ENCODE results near the gene CYTH3. TPM values are rescaled to one million over a fixed set of nuclear protein-coding genes. Genes with fewer than 3 reads are reported as not detected.
A peak's percentile ranks its signal among the peaks of the same experiment; 100 is the strongest.

Gene CYTH3
- total RNA-seq, 1 donor from 2014 or later = 2.6 TPM

DNA sequence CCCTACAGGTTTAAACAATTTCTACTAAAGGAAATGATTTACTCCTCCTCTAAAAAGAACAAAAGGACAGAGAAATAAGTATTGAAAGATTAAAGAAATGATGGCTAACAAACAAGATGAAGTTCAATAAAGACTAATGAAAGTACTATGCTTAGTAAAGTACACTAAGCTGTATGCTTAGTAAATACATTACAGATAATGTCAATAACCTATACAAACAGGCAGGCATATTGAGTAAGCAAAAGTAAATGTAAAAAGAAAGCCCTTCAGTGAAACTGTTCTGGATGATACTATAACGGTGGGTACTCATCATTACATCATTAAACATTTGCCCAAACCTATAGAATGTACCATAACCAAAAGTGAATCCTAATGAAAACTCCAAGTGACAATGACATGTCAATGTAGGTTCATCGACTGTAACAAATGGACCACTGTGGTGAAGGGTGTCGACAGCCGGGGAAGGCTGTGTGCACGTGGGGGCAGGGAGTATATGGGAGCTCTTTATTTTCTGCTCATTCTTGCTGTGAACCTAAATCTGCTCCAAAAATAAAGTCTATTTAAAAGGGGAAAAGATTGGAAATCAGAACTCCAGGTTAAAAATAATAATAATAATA lies 34.0 kb downstream of the CYTH3 start:
- TF ChIP-seq, protein P1, sequence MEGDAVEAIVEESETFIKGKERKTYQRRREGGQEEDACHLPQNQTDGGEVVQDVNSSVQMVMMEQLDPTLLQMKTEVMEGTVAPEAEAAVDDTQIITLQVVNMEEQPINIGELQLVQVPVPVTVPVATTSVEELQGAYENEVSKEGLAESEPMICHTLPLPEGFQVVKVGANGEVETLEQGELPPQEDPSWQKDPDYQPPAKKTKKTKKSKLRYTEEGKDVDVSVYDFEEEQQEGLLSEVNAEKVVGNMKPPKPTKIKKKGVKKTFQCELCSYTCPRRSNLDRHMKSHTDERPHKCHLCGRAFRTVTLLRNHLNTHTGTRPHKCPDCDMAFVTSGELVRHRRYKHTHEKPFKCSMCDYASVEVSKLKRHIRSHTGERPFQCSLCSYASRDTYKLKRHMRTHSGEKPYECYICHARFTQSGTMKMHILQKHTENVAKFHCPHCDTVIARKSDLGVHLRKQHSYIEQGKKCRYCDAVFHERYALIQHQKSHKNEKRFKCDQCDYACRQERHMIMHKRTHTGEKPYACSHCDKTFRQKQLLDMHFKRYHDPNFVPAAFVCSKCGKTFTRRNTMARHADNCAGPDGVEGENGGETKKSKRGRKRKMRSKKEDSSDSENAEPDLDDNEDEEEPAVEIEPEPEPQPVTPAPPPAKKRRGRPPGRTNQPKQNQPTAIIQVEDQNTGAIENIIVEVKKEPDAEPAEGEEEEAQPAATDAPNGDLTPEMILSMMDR (IDR thresholded peaks at IDR 0.05) = no peak
- no peaks in the 10 kb centered on the region for H3K27me3 Mint-ChIP-seq
- no peak overlapping the region for H3K4me3 Mint-ChIP-seq
- H3K9me3 Mint-ChIP-seq = no peaks in the 10 kb centered on the region
- ChIA-PET POLR2A (no interaction called here), CTCF (interaction anchor here (0.6 kb wide), 1 partner anchor 395 kb away, joined by 3 read pairs; no protein-coding TSS in a partner anchor)
- no peaks in the 10 kb centered on the region for H3K36me3 Mint-ChIP-seq (ENCODE audit: low read depth)
- DNase-seq (no peak), ATAC-seq (ENCODE audit: low read depth) (no peak)
- intact Hi-C loops (cut with micrococcal nuclease) = no loop called here
- peaks cover 18% of the 10 kb centered on the region for H3K4me1 Mint-ChIP-seq
- no peak overlapping the region for H3K27ac Mint-ChIP-seq

DNA sequence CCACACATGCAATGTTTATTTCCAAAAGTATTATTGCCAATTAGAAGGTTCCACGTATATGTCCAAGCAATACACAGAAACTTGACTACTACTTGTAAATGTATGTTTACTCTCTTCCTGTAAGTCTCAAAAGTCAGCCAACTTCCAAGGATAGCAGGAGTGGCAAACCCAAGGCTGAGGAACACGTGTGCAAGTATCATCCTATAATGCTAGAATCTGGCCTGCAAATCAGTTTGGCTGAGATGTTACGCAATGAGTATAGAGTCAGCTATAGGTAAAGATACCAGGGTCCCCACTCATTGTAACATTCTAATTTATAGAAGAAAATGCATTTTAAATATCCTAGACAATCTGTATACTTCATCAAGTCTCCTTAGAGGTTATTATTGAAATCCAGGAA lies 34.7 kb downstream of the CYTH3 start:
- peaks cover 23% of the 10 kb centered on the region for H3K4me1 Mint-ChIP-seq
- POLR2A ChIA-PET = no interaction called here

DNA sequence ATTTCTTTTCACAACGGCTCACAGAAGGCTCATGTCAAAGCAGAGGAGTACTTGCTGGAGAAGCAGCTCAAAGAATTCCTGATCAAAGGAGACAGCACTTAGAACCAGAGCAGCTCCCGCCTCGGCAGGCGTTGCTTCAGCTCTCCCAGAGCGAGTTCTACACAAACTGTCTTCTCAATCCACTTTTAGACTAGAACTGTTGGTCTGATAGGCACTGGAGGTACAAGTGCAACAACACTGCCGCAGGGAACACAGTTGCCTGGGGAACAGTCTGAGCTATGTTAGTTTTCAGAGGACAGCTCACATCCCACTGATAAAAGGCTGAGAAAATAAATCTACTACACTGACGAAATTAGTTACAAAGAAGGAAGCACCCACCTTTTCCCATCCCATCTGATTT lies 35.4 kb downstream of the CYTH3 start:
- peaks cover 30% of the 10 kb centered on the region for H3K4me1 Mint-ChIP-seq
- TF ChIP-seq, protein P1 (IDR thresholded peaks at IDR 0.05) = no peak
- DNase-seq (no peak), ATAC-seq (ENCODE audit: low read depth) (no peak)
- H3K9me3 Mint-ChIP-seq = no peaks in the 10 kb centered on the region
- H3K36me3 Mint-ChIP-seq (ENCODE audit: low read depth) = no peaks in the 10 kb centered on the region
- POLR2A ChIA-PET = interaction anchor here (1.1 kb wide), 1 partner anchor 17 kb away, joined by 3 read pairs; no protein-coding TSS in a partner anchor
- no peak overlapping the region for H3K27ac Mint-ChIP-seq
- CTCF ChIA-PET = no interaction called here
- intact Hi-C loops (cut with micrococcal nuclease) = no loop called here
- peaks cover under 1% of the 10 kb centered on the region for H3K27me3 Mint-ChIP-seq
- no peak overlapping the region for H3K4me3 Mint-ChIP-seq

More for the DNA sequence above, 34.7 kb downstream of the CYTH3 start:
- Mint-ChIP-seq H3K4me3 (no peak overlapping the region), H3K27ac (no peak overlapping the region), H3K36me3 (ENCODE audit: low read depth) (no peaks in the 10 kb centered on the region), H3K27me3 (no peaks in the 10 kb centered on the region), H3K9me3 (no peaks in the 10 kb centered on the region)
- CTCF ChIA-PET = interaction anchor here (0.6 kb wide), 1 partner anchor 395 kb away, joined by 3 read pairs; no protein-coding TSS in a partner anchor
- DNase-seq (no peak), ATAC-seq (ENCODE audit: low read depth) (no peak)
- TF ChIP-seq, protein P1 (IDR thresholded peaks at IDR 0.05) = no peak
- intact Hi-C loops (cut with micrococcal nuclease) = no loop called here

DNA sequence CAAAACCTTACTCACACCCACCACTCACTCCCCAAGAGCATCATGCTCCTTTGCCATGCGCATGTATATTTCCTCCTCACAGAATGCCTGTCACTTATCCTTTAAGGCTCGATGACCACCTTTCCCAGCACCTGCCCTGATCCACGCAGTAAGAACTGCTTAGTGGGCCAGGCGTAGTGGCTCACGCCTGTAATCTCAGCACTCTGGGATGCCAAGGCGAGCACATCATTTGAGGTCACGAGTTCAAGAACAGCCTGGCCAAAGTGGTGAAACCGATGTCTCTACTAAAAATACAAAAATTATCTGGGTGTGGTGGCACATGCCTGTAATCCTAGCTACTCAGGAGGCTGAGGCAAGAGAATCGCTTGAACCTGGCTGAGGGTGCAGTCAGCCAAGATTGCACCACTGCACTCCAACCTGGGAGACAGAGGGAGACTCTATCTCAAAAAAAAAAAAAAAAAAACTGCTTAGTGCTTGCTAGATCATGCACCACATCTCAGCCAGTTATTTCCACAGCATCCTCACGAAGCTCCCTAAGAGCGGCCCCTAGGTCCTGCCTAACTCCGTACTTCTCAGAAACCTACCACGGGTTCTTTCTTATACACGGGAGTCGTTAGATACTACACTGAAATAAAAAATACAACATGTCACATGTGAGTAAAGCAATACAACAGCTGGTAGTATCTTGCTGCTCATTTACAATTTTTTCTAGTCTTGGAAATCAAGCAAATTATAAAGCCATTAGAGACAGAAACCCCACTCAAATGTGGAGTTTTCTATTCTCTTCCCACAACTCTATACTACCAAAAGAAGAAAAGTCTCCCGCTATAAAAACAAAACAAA lies 37.2 kb downstream of the CYTH3 start:
- H3K27ac Mint-ChIP-seq = no peak overlapping the region
- H3K4me3 Mint-ChIP-seq = no peak overlapping the region
- DNase-seq (no peak), ATAC-seq (ENCODE audit: low read depth) (no peak)
- CTCF ChIA-PET = no interaction called here
- POLR2A ChIA-PET = no interaction called here
- peaks cover 4% of the 10 kb centered on the region for H3K27me3 Mint-ChIP-seq
- H3K36me3 Mint-ChIP-seq (ENCODE audit: low read depth) = no peaks in the 10 kb centered on the region
- intact Hi-C loops (cut with micrococcal nuclease) = loop anchor here (2.0 kb wide), 1 partner anchor 22 kb away; no protein-coding TSS in a partner anchor
- no peaks in the 10 kb centered on the region for H3K9me3 Mint-ChIP-seq
- TF ChIP-seq, protein P1 (IDR thresholded peaks at IDR 0.05) = no peak
- H3K4me1 Mint-ChIP-seq = peaks cover 35% of the 10 kb centered on the region

DNA sequence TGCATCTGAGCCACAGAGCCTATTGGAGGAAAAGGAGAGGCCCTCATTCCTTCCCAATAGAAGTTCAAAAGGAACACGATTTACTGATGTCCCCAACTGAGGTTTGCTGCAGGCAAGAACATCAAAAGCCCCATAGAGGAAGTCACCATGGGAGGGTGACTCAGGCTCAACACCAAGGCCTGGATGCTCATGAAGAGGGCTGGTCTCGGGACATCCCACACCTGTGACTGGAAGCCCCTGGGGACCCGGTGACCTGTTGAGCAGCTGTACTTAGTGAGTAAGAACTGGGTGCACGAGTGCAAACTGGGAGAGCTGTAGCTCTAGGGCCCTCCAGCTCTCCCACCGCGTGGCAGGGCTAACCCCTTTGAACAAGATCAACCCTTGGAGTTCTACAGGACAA lies 38.0 kb downstream of the CYTH3 start:
- POLR2A ChIA-PET = no interaction called here
- peak overlapping the region; percentile 30 for H3K27ac Mint-ChIP-seq

More for the DNA sequence above, 38.0 kb downstream of the CYTH3 start:
- ATAC-seq (ENCODE audit: low read depth) = peak; percentile 93
- H3K9me3 Mint-ChIP-seq = no peaks in the 10 kb centered on the region
- CTCF ChIA-PET = no interaction called here
- no peak overlapping the region for H3K4me3 Mint-ChIP-seq
- intact Hi-C loops (cut with micrococcal nuclease) = loop anchor here (2.0 kb wide), 1 partner anchor 22 kb away; no protein-coding TSS in a partner anchor
- H3K27me3 Mint-ChIP-seq = peaks cover 4% of the 10 kb centered on the region
- TF ChIP-seq, protein P1 (IDR thresholded peaks at IDR 0.05) = no peak
- H3K4me1 Mint-ChIP-seq = peaks cover 35% of the 10 kb centered on the region
- DNase-seq = peak; percentile 21
- no peaks in the 10 kb centered on the region for H3K36me3 Mint-ChIP-seq (ENCODE audit: low read depth)

All from activated B cell treated with CpG ODN at 0.5 μM for 24 hours (primary cell).